HUDEP-2 (cell line): ENCODE measurements around the gene NOL11.
"Not testable (repeated sequence)": the region's sequence is repeated elsewhere in the genome, so short reads cannot be mapped to it uniquely, and the experiment has no call there.

Experiments used
- DNase-seq, 76 experiments: peaks; one replicate each; lab custom pipeline; 2025; ENCODE audit not compliant: unreplicated experiment in 76 of 76; lab: John Stamatoyannopoulos, UW

Gene NOL11

GRCh38 chr17:67707442-67707841 is 10.3 kb upstream of the NOL11 start:
- no peak for DNase-seq

- no peak for DNase-seq
Observed at GRCh38 chr17:67708378-67708777, 9.4 kb upstream of the NOL11 start.

GRCh38 chr17:67711916-67712315 is 5.8 kb upstream of the NOL11 start:
- DNase-seq = no peak

GRCh38 chr17:67712375-67712774 is 5.4 kb upstream of the NOL11 start:
- no peak for DNase-seq

GRCh38 chr17:67713169-67713568 is 4.6 kb upstream of the NOL11 start:
- DNase-seq = no peak

- DNase-seq = no peak
Observed at GRCh38 chr17:67716405-67716798, 1.3 kb upstream of the NOL11 start.

GRCh38 chr17:67717192-67717623 is 528 bp upstream of the NOL11 start:
- DNase-seq = no peak

- peak in 18 of 76 experiments; percentile 4 to 38 (median 18) for DNase-seq
Observed at GRCh38 chr17:67718325-67718941, 697 bp downstream of the NOL11 start.

- no peak for DNase-seq
Observed at GRCh38 chr17:67725373-67725791, 7.6 kb downstream of the NOL11 start.

GRCh38 chr17:67725807-67726206 is 8.1 kb downstream of the NOL11 start:
- no peak for DNase-seq

- DNase-seq = not testable (repeated sequence)
Observed at GRCh38 chr17:67727152-67728039, 9.7 kb downstream of the NOL11 start.

GRCh38 chr17:67729903-67730302 is 12.2 kb downstream of the NOL11 start:
- DNase-seq = no peak

- no peak for DNase-seq
Observed at GRCh38 chr17:67730731-67731130, 13.0 kb downstream of the NOL11 start.

GRCh38 chr17:67733449-67733848 is 15.7 kb downstream of the NOL11 start:
- DNase-seq = no peak

GRCh38 chr17:67737145-67737544 is 19.4 kb downstream of the NOL11 start:
- no peak for DNase-seq

- DNase-seq = no peak
Observed at GRCh38 chr17:67742025-67742424, 24.3 kb downstream of the NOL11 start.

- DNase-seq = no peak
Observed at GRCh38 chr17:67746704-67747571, 29.2 kb downstream of the NOL11 start.

- DNase-seq = no peak
Observed at GRCh38 chr17:67747681-67748235, 30.0 kb downstream of the NOL11 start.

GRCh38 chr17:67750067-67750466 is 32.3 kb downstream of the NOL11 start:
- DNase-seq = no peak

- DNase-seq = no peak
Observed at GRCh38 chr17:67751101-67752074, 33.7 kb downstream of the NOL11 start.
